ENCODE measurements around the gene LRRC47.

The LRRC47 gene

GRCh38 chr1:3746389-3746829 lies 49.9 kb downstream of the LRRC47 start:
- no peak for DNase-seq

GRCh38 chr1:3745590-3746381 lies 50.5 kb downstream of the LRRC47 start:
- DNase-seq = no peak

GRCh38 chr1:3745071-3745470 lies 51.2 kb downstream of the LRRC47 start:
- no peak for DNase-seq

GRCh38 chr1:3744646-3745045 lies 51.7 kb downstream of the LRRC47 start:
- DNase-seq = no peak

- no peak for DNase-seq
Observed at GRCh38 chr1:3743826-3744225, 52.5 kb downstream of the LRRC47 start.

GRCh38 chr1:3743421-3743820 lies 52.9 kb downstream of the LRRC47 start:
- no peak for DNase-seq

DNA sequence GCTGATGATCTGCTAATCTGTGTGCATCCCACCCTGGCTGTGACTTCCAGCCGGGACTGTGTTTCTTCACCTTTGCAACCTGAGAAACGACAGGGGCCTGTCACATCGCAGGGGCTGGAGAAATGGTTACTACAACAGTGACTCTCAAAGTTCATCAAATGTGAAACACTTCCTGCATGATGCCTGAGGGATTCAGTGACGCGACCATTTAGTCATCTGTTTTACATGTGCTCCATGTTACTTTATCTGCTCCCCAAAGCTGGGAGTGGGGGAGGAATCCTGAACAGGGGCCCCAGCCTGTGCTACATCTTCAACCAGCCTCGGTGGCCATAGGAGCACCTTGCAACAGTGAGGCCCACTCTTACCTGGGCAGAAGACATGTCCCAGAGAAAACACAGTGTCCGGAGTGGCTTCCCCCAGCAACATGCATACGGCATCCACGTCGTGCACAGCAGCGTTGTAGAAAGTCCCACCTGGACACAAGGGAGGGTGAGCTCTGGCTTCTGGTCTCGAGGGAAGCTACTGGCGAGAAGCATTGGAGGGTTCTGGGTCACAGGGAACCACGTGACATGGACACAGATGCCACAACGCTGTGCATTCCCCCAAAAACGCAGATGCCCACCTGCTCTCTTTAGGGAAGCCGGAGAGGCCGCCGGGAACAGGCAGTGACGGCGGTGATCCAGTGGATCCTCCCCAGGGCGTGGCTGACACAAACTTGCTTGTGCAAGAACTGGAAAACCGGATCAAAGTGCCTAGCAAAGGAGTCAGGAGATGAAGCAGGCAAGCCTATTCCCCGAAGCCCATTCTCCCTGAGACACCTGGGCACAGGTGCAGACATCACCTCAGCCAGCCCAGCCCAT lies 53.6 kb downstream of the LRRC47 start:
- DNase-seq = no peak

DNA sequence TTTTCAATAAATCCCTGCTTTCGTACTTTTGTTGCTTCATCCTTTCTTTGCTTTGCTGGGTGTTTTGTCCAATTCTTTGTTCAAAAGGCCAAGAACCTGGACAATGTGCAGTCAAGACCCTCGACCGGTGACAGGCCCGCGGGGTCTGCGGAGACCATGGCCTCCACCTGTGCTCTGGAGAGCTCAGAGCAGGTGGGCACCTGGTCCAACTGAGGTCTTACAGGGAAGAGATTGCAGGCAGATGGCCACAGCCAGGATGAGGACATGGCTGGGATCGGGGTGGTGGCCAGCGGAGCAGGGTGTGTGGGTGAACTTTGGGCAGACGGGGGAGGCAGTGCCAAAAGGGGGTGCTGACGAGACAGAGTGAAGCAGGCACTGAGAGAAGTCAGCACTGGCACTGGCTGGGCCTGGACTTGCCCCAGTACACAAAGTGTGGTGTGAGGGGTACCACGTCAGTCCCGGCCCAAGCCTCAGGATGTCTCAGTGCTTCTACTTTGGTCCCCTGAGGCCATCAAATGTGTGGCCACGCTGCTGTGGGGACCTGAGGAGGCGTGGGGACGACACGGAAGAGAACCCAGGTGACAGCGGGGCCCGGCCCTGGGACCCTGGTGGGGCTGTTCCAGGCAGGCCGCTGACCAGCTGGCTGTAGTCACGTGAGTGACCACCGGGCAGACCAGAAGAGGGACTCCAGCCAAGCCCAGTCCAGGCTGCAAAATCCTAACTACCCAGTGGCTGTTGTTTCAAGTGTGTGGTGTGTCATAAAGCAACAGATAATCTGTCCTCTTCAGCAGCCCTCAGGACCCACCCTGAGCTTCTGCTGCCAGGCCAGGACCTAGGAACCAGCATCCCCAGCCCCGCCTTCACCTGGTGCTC lies 54.5 kb downstream of the LRRC47 start:
- DNase-seq = no peak

DNA sequence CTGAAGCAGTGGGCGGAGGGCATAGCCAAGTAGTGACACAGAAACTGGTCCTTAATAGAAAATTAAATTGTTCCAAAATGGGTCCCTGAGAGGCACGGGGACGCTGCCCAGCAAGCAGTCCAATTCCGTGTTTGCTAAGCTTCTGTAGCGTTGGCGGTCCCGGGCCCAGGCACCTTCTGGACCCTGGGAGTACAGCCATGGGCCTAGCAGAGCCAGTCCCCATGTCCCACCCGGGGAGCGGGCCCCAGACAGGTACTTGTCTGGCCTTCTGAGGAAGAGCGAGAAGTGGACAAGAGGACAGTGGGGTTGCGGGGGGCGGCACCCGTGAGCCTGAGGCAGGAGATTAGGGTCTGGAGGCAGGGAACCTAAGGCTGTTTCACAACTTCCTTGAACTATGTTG lies 55.5 kb downstream of the LRRC47 start:
- no peak for DNase-seq

- DNase-seq = peak; percentile 55
Observed at GRCh38 chr1:3740042-3740441, 56.3 kb downstream of the LRRC47 start.

DNA sequence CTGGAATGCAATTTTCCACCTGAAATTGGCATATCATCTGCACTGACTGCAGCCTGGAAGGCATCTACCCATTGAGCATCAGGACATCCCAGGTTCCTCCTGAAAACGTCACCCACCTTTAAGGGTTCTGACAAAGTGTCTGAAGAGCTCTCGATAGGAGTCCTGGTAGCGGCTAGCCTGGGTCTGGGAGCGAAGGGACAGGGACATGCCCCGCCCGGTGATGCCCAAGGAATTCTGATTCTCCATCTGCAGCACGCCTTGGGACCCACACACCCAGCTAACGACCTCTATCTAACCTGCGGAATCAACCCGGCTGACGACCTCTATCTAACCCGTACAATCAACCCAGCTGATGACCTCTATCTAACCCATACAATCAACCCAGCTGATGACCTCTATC lies 57.4 kb downstream of the LRRC47 start:
- DNase-seq = no peak

DNA sequence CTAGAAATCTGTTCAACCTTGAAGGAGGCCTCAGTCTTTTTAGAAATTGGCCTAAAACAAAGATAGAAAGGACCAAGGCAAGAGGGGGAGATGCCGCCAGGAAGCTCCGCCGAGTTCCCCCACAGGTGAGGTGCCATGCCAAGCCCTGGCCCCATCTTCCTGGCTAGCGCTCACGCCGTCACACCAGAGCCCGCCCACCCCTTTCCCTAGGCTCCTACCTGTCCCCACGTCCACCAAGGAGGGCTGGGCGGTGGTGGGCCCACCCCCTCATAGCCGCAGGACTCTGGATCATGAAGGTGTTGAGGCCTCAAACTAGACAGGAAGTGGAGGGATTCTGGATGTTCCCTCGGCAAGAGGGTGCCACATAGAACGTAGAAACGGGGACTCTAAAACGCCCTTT lies 59.6 kb downstream of the LRRC47 start:
- no peak for DNase-seq

- DNase-seq = no peak
Observed at GRCh38 chr1:3736131-3736561, 60.2 kb downstream of the LRRC47 start.

DNA sequence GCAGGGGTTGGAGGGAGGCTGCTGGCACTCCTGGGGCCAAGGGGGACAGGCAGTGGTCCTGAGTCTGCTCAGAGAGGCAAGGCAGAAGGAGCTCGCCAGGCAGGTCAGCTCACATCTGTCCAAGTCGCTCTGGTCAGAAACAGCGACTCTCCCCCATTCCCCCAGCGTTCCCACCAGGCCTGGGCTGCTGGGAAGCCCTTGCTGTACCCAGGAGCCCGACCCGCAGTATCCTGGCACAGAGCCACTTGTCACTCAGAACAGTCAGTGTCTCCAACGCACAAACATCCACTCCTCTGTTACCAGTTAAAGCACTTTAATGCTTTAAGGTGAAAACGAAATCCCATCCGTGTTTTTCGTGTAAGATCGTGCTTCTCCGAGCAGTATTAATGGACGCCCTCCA lies 60.6 kb downstream of the LRRC47 start:
- no peak for DNase-seq

DNA sequence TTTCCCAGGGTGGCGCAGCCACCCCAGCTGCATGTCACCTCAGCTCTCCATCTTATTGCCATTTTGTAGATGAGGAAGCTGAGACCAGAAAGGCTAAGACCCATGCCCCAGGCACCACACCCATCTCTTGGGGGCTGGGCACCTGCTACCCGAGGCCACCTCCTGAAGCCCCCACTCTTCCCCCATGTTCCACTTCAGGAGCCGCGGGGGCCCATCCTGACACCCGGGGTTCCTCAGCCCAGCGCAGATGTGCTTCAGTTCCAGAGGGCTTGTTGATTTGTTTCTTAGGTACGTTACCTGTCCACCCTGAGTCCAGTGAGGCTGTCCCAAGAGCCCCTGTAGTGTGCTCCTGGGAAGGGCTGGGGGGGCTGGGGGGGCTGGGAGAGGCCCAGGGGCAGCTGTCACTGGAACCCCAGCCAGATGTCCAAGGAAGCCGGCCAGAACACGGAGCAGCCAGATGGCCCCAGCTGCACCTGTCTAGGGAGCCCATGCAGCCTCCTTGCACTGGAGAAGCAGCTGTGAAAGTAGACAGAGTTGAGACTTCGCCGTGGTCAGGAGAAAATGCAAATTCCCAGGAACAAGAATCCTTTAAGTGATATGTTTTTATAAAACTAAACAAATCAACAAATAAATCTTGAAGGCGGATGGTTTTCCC lies 61.1 kb downstream of the LRRC47 start:
- DNase-seq = peak; percentile 65

- no peak for DNase-seq
Observed at GRCh38 chr1:3734602-3735001, 61.7 kb downstream of the LRRC47 start.

GRCh38 chr1:3733883-3734589 lies 62.3 kb downstream of the LRRC47 start:
- DNase-seq = no peak

DNA sequence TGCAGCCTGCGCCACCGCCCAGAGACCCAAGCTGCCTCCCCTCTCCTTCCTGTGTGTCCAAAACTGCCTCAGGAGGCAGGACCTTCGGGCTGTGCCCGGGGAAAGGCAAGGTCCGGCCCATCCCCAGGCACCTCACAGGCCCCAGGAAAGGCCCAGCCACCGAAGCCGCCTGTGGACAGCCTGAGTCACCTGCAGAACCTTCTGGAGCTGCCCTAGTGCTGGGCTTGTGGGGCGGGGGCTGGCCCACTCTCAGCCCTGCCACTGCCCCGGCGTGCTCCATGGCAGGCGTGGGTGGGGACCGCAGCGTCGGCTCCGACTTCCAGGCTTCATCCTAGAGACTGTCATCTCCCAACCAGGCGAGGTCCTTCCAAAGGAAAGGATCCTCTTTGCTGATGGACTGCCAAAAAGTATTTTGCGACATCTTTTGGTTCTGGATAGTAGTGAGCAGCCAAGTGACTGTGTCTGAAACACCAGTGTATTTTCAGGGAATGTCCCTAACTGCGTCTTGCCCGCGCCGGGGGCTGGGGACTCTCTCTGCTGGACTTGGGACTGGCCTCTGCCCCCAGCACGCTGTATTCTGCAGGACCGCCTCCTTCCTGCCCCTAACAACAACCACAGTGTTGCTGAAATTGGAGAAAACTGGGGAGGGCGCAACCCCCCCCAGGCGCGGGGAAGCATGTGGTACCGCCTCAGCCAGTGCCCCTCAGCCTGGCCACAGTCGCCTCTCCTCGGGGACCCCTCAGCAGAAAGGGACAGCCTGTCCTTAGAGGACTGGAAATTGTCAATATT lies 63.0 kb downstream of the LRRC47 start:
- DNase-seq = no peak

DNA sequence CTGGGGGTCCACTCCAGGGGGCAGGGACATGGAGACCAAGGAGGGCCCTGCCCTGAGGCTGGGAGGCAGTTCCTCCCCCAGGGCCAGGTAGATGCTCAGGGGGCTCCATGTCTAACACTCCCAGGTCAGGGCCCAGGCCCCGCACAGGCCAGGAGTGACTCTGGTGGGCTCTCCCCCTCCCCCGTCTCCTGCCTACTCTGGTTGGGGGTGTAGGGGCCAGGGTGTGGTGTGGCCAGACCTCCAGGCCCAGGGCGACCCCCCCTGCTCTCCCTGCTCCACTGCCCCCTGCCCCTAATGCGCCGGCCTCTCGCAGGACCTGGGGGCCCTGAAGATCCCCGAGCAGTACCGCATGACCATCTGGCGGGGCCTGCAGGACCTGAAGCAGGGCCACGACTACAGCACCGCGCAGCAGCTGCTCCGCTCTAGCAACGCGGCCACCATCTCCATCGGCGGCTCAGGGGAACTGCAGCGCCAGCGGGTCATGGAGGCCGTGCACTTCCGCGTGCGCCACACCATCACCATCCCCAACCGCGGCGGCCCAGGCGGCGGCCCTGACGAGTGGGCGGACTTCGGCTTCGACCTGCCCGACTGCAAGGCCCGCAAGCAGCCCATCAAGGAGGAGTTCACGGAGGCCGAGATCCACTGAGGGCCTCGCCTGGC lies 63.7 kb downstream of the LRRC47 start:
- no peak for DNase-seq

Data from right hindlimb (tissue), 1 donor.